K562 (cell line): ENCODE data around the gene DMXL1. TPM values are rescaled to one million over a fixed set of nuclear protein-coding genes. Genes with fewer than 3 reads are reported as not detected.
A peak's percentile ranks its signal among the peaks of the same experiment; 100 is the strongest.
"Not testable (repeated sequence)": the region's sequence is repeated elsewhere in the genome, so short reads cannot be mapped to it uniquely, and the experiment has no call there.

Experiments used
- ATAC-seq: fragments of 200-7000 bp; cut with Tn5 transposase; 3 replicates; pipeline ENCODE4 v1.9.1; 2020; ENCODE audit warnings: moderate library complexity
- BruUV-seq: library from RNA; stranded (reverse); fragments of 400-500 nt; replicated peaks from 2 replicates; lab custom pipeline; 2021; lab: Mats Ljungman, UMichigan
- CTCF ChIA-PET: fragments of 300-600 bp; formaldehyde crosslinking; extraction: SDS; loops from one replicate; lab custom pipeline; 2021; ENCODE audit warnings: low intra/inter-chr PET ratio; lab: Yijun Ruan, JAX
- POLR2A ChIA-PET: fragments of 300-600, 350-650 bp; sonication (Branson Sonifier 250); formaldehyde crosslinking; extraction: SDS; loops from one replicate; lab custom pipeline; 2021; ENCODE audit warnings: antibody characterized with exemption, inconsistent platforms; lab: Yijun Ruan, JAX
- DNase-seq, 4 experiments: peaks; one replicate each; pipeline versions ENCODE4 v3.0.0 to v3.0.0-alpha.2; 2011 to 2018; ENCODE audit warnings: low spot score in 3 of 4, mixed read lengths in 3 of 4; ENCODE audit errors: extremely low read depth in 1 of 4
- FAIRE-seq: peaks from 2 replicates; lab custom pipeline; 2011; peaks lifted over from hg19 to GRCh38; lab: Jason Lieb, UNC
- H2AFZ ChIP-seq: 2 replicates; pipeline ENCODE4 v1.6.0; 2011; ENCODE audit warnings: low read depth, low read length, control low read depth, inconsistent platforms
- H3K27ac ChIP-seq: fragments of 200-600 bp; 3 replicates; pipeline ENCODE4 v1.8.0; 2011; ENCODE audit warnings: low read depth, mild to moderate bottlenecking, control low read depth, inconsistent platforms, low read length, moderate library complexity, mixed read lengths; ENCODE audit errors: extremely low read depth
- H3K27me3 ChIP-seq, 2 experiments: fragments of 300-600 bp in 1 of 2; 2 replicates in 1 of 2; 3 replicates in 1 of 2; pipeline versions ENCODE4 v1.6.0 to v1.8.0; 2011; ENCODE audit warnings: inconsistent platforms in 2 of 2, low read length in 2 of 2, mild to moderate bottlenecking in 1 of 2, mixed read lengths in 1 of 2, moderate library complexity in 1 of 2; ENCODE audit not compliant: control insufficient read depth in 2 of 2, insufficient read depth in 2 of 2
- H3K36me3 ChIP-seq: fragments of 300-600 bp; 3 replicates; pipeline ENCODE4 v1.8.0; 2011; ENCODE audit warnings: mild to moderate bottlenecking, low read length, inconsistent platforms; ENCODE audit not compliant: control insufficient read depth, insufficient read depth
- H3K4me1 ChIP-seq, 2 experiments: fragments of 200-600 bp in 1 of 2; replicated peaks in 1 of 2; 2 replicates in 1 of 2; 3 replicates in 1 of 2; pipeline versions ENCODE4 v1.5.1 to v1.8.0; 2011; ENCODE audit warnings: inconsistent platforms in 2 of 2, low read length in 2 of 2, mild to moderate bottlenecking in 1 of 2, mixed read lengths in 1 of 2, moderate library complexity in 1 of 2; ENCODE audit not compliant: control insufficient read depth in 2 of 2, insufficient read depth in 2 of 2
- H3K4me2 ChIP-seq: 2 replicates; pipeline ENCODE4 v1.6.1; 2011; ENCODE audit warnings: low read length, control low read depth, inconsistent platforms, mixed read lengths; ENCODE audit not compliant: insufficient read depth
- H3K4me3 ChIP-seq: fragments of 200-600 bp; sonication (generic), shearing (Covaris generic); 2 replicates; pipeline ENCODE4 v1.5.1; 2016; ENCODE audit warnings: control low read depth, inconsistent platforms
- H3K79me2 ChIP-seq: fragments of 200-600 bp; 3 replicates; pipeline ENCODE4 v1.8.0; 2011; ENCODE audit warnings: low read length, inconsistent platforms; ENCODE audit not compliant: control insufficient read depth, insufficient read depth
- H3K9ac ChIP-seq, 2 experiments: 2 replicates each; pipeline versions ENCODE4 v1.6.0 to v1.6.1; 2011; ENCODE audit warnings: low read depth in 2 of 2, low read length in 2 of 2, control low read depth in 1 of 2, inconsistent platforms in 1 of 2, mild to moderate bottlenecking in 1 of 2, mixed read lengths in 1 of 2; ENCODE audit not compliant: insufficient read depth in 1 of 2
- H3K9me1 ChIP-seq: one replicate; pipeline ENCODE4 v1.6.0; 2011; ENCODE audit warnings: inconsistent platforms, mild to moderate bottlenecking, low read length, moderate library complexity; ENCODE audit not compliant: control insufficient read depth, insufficient read depth
- H3K9me3 ChIP-seq: replicated peaks from 2 replicates; pipeline ENCODE4 v1.5.1; 2011; ENCODE audit warnings: low read depth, low read length, inconsistent platforms; ENCODE audit not compliant: control insufficient read depth, insufficient read depth
- H4K20me1 ChIP-seq: replicated peaks from 2 replicates; pipeline ENCODE4 v1.6.1; 2011; ENCODE audit warnings: low read length, inconsistent platforms, mixed read lengths; ENCODE audit not compliant: control insufficient read depth, insufficient read depth
- BCOR ChIP-seq: fragments of 450-650 bp; IDR thresholded peaks from 2 replicates; pipeline ENCODE4 v1.6.1; 2016
- CBX1 ChIP-seq: sonication (generic); IDR thresholded peaks from 2 replicates; pipeline ENCODE4 v1.6.1; 2016; ENCODE audit warnings: antibody characterized with exemption, low read depth, mild to moderate bottlenecking
- CBX3 ChIP-seq, 2 experiments: IDR thresholded peaks; 1 replicate in 1 of 2; 2 replicates in 1 of 2; pipeline ENCODE4 v1.6.1; 2012; ENCODE audit warnings: inconsistent platforms in 2 of 2, low read length in 2 of 2, borderline replicate concordance in 1 of 2, control low read depth in 1 of 2
- CC2D1A ChIP-seq: fragments of 450-650 bp; IDR thresholded peaks from 2 replicates; pipeline ENCODE4 v1.6.1; 2017; ENCODE audit warnings: mild to moderate bottlenecking
- EGR1 ChIP-seq: fragments of 450-650 bp; conservative IDR thresholded peaks from 2 replicates; pipeline ENCODE4 v1.6.1; 2017; ENCODE audit warnings: mild to moderate bottlenecking
- HDAC1 ChIP-seq, 2 experiments: fragments of 450-650 bp; IDR thresholded peaks; 2 replicates each; pipeline ENCODE4 v1.6.1; 2016 to 2017; ENCODE audit warnings: inconsistent platforms in 1 of 2, mild to moderate bottlenecking in 1 of 2, moderate library complexity in 1 of 2
- HDGF ChIP-seq: fragments of 450-650 bp; IDR thresholded peaks from 2 replicates; pipeline ENCODE4 v1.6.1; 2016
- KDM1A ChIP-seq, 2 experiments: fragments of 450-650 bp; IDR thresholded peaks; 2 replicates each; pipeline ENCODE4 v1.6.1; 2016; ENCODE audit warnings: mild to moderate bottlenecking in 2 of 2
- MYBL2 ChIP-seq, 2 experiments: fragments of 450-650 bp in 1 of 2; sonication (generic) in 1 of 2; formaldehyde crosslinking in 1 of 2; IDR thresholded peaks; 2 replicates each; pipeline versions ENCODE4 v1.6.1 to v1.8.1; 2017 to 2022; ENCODE audit warnings: borderline replicate concordance in 1 of 2, inconsistent platforms in 1 of 2, low read depth in 1 of 2, mild to moderate bottlenecking in 1 of 2, missing genetic modification reagents in 1 of 2, moderate library complexity in 1 of 2
- NCOA1 ChIP-seq: fragments of 450-650 bp; IDR thresholded peaks from 2 replicates; pipeline ENCODE4 v1.6.1; 2016; ENCODE audit warnings: low read depth
- SMARCA5 ChIP-seq: fragments of 450-650 bp; IDR thresholded peaks from 2 replicates; pipeline ENCODE4 v1.6.1; 2016
- TRIM24 ChIP-seq, 2 experiments: fragments of 450-650 bp; IDR thresholded peaks; 2 replicates each; pipeline ENCODE4 v1.6.1; 2016
- WGBS: fragments of 100-300 bp; shearing (Covaris generic); methylation state at CpG from one replicate; pipeline ENCODE4 v1.1.6; 2016; ENCODE audit warnings: low coverage, mixed read lengths; ENCODE audit not compliant: insufficient coverage; ENCODE audit errors: missing lambda C conversion rate; 5-methylcytosine and 5-hydroxymethylcytosine counted together
- in situ Hi-C: fragments of 300-500 bp; cut with MboI; formaldehyde crosslinking; loops from 4 replicates; pipeline ENCODE4 v1.15.0; 2018; ENCODE audit warnings: inconsistent platforms, mixed read lengths
- intact Hi-C: fragments of 100-400 bp; cut with micrococcal nuclease; formaldehyde crosslinking; loops from 2 replicates; pipeline ENCODE4 v1.14.2; 2022
- polyA plus RNA-seq, 8 experiments: library from polyadenylated mRNA; depleted of rRNA in 4 of 8; stranded (reverse) in 5 of 8; unstranded in 3 of 8; fragments of >200 nt; fragmentation: Nextera tagmentation in 2 of 8; fragmentation: Illumina TruSeq in 1 of 8; extraction: Ambion mirVana in 2 of 8; extraction: Trizol in 1 of 8; gene quantifications; 2 replicates each; pipeline versions ENCODE4 v1.2.1 to v1.2.3, GENCODE V29; 2011 to 2014; ENCODE audit warnings: inconsistent platforms in 1 of 8, missing spikeins in 1 of 8
- total RNA-seq, 7 experiments: library from RNA; depleted of rRNA in 6 of 7; stranded (reverse); fragments of >200 nt in 6 of 7; fragmentation: Illumina TruSeq in 2 of 7; extraction: Trizol in 2 of 7; gene quantifications; 2 replicates each; pipeline versions ENCODE4 v1.2.1 to v1.2.3, GENCODE V29; 2011 to 2021; ENCODE audit warnings: low replicate concordance in 1 of 7
- TF ChIP-seq, protein P1 (sequence below): sonication (generic); formaldehyde crosslinking; IDR thresholded peaks from 2 replicates; pipeline ENCODE4 v1.8.1; 2023; ENCODE audit warnings: mild to moderate bottlenecking, missing genetic modification reagents
- TF ChIP-seq, protein P2 (sequence below), 2 experiments: fragments of 450-650 bp; IDR thresholded peaks; 2 replicates each; pipeline ENCODE4 v1.6.1; 2016
- TF ChIP-seq, protein P3 (sequence below): fragments of 450-650 bp; IDR thresholded peaks from 2 replicates; pipeline ENCODE4 v1.6.1; 2016; ENCODE audit warnings: mild to moderate bottlenecking

Gene DMXL1
- total and polyA plus RNA-seq, 9 of the 15 experiments (the other 6 are each of a cell fraction or from before 2014, with no cell fraction given): 8.3 to 40.3 (median 30.6) TPM

DNA sequence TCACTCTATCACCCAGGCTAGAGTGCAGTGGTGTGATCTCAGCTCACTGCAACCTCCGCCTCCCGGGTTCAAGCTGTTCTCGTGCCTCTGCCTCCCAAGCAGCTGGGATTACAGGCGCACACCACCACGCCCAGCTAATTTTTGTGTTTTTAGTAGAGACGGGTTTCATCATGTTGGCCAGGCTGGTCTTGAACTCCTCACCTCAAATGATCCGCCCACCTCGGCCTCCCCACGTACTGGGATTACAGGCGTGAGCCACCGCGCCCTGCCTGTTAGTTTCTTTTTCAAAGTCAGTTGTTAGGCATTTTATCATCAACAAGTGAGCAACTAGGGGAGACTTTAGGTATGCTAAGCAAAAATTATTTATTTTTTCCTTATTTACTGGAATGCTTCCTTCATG, 4.4 kb downstream of the DMXL1 start:
- intact Hi-C loops: loop anchor here (10.0 kb wide), 2 partner anchors 190 to 1440 kb away; no protein-coding TSS in a partner anchor
- in situ Hi-C loops; H3K9ac ChIP-seq; H3K27ac ChIP-seq; H3K9me1 ChIP-seq; H3K4me2 ChIP-seq; ATAC-seq; H3K9me3 ChIP-seq; H2AFZ ChIP-seq; H3K27me3 ChIP-seq; H4K20me1 ChIP-seq; FAIRE-seq; BruUV-seq; H3K4me3 ChIP-seq; H3K36me3 ChIP-seq; CTCF ChIA-PET; TF ChIP-seq MYBL2 (CRISPR knock-in tag; IDR thresholded peaks at IDR 0.05; ENCODE audit: borderline replicate concordance): not testable (repeated sequence)
- peaks cover 91% of the 10 kb centered on the region for H3K79me2 ChIP-seq
- POLR2A ChIA-PET: interaction anchor here (0.6 to 1.0 kb wide), 3 partner anchors 11 to 22 kb away, joined by 3 to 4 read pairs (median 3); no protein-coding TSS in a partner anchor
- 0 out of 2 replicates have a peak, but pooled peaks have one; percentile 18 for TF ChIP-seq MYBL2 (IDR thresholded peaks at IDR 0.05; ENCODE audit: low read depth)
- peak in 1 of 2 experiments; percentile 40; a peak in 1 of 3 replicates for TF ChIP-seq CBX3 (IDR thresholded peaks at IDR 0.05; ENCODE audit: borderline replicate concordance in 1 of 2, low read length in 2 of 2)
- TF ChIP-seq CC2D1A: peak; percentile 71; the same call in 1 of the 2 replicates
- TF ChIP-seq, protein P1, sequence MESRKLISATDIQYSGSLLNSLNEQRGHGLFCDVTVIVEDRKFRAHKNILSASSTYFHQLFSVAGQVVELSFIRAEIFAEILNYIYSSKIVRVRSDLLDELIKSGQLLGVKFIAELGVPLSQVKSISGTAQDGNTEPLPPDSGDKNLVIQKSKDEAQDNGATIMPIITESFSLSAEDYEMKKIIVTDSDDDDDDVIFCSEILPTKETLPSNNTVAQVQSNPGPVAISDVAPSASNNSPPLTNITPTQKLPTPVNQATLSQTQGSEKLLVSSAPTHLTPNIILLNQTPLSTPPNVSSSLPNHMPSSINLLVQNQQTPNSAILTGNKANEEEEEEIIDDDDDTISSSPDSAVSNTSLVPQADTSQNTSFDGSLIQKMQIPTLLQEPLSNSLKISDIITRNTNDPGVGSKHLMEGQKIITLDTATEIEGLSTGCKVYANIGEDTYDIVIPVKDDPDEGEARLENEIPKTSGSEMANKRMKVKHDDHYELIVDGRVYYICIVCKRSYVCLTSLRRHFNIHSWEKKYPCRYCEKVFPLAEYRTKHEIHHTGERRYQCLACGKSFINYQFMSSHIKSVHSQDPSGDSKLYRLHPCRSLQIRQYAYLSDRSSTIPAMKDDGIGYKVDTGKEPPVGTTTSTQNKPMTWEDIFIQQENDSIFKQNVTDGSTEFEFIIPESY (CRISPR knock-in tag): peak; percentile 92
- TF ChIP-seq HDGF: 0 out of 2 replicates have a peak, but pooled peaks have one; percentile 20
- TF ChIP-seq CBX1: 0 out of 2 replicates have a peak, but pooled peaks have one; percentile 40
- TF ChIP-seq EGR1: peak; percentile 80
- TF ChIP-seq KDM1A (IDR thresholded peaks at IDR 0.05): peak in 1 of 2 experiments; percentile 55; a peak in 1 of 4 replicates
- TF ChIP-seq, protein P2, sequence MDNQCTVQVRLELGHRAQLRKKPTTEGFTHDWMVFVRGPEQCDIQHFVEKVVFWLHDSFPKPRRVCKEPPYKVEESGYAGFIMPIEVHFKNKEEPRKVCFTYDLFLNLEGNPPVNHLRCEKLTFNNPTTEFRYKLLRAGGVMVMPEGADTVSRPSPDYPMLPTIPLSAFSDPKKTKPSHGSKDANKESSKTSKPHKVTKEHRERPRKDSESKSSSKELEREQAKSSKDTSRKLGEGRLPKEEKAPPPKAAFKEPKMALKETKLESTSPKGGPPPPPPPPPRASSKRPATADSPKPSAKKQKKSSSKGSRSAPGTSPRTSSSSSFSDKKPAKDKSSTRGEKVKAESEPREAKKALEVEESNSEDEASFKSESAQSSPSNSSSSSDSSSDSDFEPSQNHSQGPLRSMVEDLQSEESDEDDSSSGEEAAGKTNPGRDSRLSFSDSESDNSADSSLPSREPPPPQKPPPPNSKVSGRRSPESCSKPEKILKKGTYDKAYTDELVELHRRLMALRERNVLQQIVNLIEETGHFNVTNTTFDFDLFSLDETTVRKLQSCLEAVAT (IDR thresholded peaks at IDR 0.05): 0 out of 4 replicates have a peak, but pooled peaks of 1 of the 2 experiments have one; percentile 46
- 0 out of 2 replicates have a peak, but pooled peaks have one; percentile 13 for TF ChIP-seq NCOA1
- peak; percentile 64; the same call in 1 of the 2 replicates for TF ChIP-seq BCOR
- TF ChIP-seq, protein P3, sequence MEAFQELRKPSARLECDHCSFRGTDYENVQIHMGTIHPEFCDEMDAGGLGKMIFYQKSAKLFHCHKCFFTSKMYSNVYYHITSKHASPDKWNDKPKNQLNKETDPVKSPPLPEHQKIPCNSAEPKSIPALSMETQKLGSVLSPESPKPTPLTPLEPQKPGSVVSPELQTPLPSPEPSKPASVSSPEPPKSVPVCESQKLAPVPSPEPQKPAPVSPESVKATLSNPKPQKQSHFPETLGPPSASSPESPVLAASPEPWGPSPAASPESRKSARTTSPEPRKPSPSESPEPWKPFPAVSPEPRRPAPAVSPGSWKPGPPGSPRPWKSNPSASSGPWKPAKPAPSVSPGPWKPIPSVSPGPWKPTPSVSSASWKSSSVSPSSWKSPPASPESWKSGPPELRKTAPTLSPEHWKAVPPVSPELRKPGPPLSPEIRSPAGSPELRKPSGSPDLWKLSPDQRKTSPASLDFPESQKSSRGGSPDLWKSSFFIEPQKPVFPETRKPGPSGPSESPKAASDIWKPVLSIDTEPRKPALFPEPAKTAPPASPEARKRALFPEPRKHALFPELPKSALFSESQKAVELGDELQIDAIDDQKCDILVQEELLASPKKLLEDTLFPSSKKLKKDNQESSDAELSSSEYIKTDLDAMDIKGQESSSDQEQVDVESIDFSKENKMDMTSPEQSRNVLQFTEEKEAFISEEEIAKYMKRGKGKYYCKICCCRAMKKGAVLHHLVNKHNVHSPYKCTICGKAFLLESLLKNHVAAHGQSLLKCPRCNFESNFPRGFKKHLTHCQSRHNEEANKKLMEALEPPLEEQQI: peak; percentile 81
- peak in 1 of 2 experiments; percentile 62; a peak in 1 of 4 replicates for TF ChIP-seq TRIM24 (IDR thresholded peaks at IDR 0.05)
- TF ChIP-seq SMARCA5: 0 out of 2 replicates have a peak, but pooled peaks have one; percentile 39
- TF ChIP-seq HDAC1 (IDR thresholded peaks at IDR 0.05): peak in 1 of 2 experiments; percentile 24; a peak in 1 of 4 replicates
- H3K4me1 ChIP-seq: peaks cover 13 to 27% of the 10 kb centered on the region in 2 experiments; a peak in 4 of 5 replicates
- 67% methylated on average over 12 of the region's 12 CpGs for WGBS
- peak in 1 of 4 experiments; percentile 32 for DNase-seq
